ENCODE data around the gene TPMT.

TPMT gene

GRCh38 chr6:18117136-18117535 is 37.7 kb downstream of the TPMT start:
- DNase-seq (ENCODE audit: low read depth in 2 of 3, low spot score in 1 of 3): no peak

DNA sequence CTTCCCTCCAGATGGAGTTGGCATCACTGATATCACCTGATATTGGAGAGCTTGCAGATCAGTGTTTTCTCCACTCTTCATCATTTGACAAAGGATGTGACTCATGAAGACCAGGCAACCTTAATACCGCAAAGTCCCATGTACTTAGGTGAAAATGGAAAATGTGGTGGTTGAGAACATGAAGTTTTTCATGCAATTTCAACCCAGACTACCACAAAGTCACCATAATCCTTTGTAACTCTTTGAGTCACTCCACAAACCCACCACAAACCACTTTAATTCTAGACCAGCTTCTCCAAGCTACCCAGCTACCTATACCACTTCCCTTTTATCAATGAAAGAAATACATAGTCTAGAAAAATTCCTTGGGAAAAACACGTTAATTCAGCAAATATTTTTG is 39.5 kb downstream of the TPMT start:
- DNase-seq (ENCODE audit: low read depth in 2 of 3, low spot score in 1 of 3): peak in 1 of 3 donors; percentile 46

GRCh38 chr6:18110162-18110561 is 44.7 kb downstream of the TPMT start:
- no peak for DNase-seq (ENCODE audit: low read depth in 2 of 3, low spot score in 1 of 3)

- no peak for DNase-seq (ENCODE audit: low read depth in 2 of 3, low spot score in 1 of 3)
These were observed 47.8 kb downstream of the TPMT start for GRCh38 chr6:18107061-18107460.

DNA sequence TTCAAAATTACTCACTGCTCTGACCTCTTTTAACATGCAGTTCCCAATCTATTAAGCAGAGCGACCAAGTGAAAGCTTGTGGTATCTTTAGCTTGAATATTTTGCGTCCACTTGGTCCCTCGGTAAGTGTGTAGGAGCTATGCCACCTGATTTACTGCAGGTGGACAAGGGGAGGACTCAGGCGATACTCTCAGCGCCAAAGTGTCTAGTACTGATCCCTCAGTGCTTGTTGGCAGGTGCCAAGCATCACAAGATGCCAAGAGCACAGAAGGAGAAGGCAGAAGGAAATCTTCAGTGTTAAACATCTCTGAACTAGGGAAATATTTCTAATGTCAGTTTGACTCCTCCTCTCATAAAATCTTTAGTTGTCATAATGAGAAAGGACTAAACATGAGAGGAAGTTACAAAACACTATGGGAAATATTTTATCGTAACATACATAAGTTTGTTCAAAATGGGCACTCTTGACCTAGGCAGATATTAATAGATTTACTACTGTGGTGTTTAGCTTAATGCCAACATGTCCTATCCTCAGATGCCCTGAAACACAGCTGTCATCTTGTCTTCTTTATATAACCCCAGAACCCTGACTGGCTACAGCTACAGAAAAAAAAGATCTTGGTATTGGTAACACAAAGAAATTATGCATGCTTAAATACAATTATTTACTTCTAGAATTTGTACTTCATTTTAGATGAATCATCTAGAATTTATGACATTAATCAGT is 51.9 kb downstream of the TPMT start:
- DNase-seq (ENCODE audit: low read depth in 2 of 3, low spot score in 1 of 3): no peak

DNA sequence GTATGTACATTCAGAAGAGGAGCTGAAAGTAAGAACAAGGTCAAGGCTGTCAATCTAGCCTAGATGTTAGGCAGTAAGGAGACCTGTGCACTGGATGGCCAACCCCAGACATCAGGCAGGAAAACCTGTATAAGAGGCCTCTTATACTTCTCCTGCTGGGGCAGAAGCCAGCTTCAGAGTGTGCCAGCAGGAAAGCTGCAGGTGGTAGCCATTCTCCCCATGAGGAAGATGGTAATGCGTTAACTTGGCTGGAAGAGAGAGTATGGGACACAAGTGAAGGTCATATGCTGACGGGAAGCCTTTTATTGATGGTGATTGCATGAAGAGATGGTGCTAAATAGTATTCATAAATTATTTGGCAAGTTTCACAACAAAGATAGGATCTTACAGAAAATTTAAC is 53.0 kb downstream of the TPMT start:
- DNase-seq (ENCODE audit: low read depth in 2 of 3, low spot score in 1 of 3): no peak

GRCh38 chr6:18101271-18101670 is 53.6 kb downstream of the TPMT start:
- no peak for DNase-seq (ENCODE audit: low read depth in 2 of 3, low spot score in 1 of 3)

- no peak for DNase-seq (ENCODE audit: low read depth in 2 of 3, low spot score in 1 of 3)
These were observed 54.6 kb downstream of the TPMT start for GRCh38 chr6:18100296-18100695.

DNA sequence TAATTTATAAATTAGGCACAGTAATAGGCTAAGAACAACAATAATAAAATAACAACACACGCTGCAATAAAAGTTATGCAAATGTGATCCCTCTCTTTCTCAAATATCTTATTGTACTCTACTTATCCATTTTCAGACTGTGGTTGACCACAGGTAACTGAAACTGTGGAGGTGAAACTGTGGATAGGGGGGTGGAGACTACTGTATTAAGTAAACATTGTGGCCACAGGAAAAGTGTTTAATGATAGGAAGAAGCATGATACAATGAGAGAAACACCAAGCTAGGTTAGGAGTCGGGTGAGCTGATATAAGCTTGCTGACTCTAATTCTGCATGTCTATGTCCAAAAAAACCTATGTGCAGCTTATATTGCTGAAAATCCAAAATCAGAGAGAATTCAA is 55.4 kb downstream of the TPMT start:
- no peak for DNase-seq (ENCODE audit: low read depth in 2 of 3, low spot score in 1 of 3)

DNA sequence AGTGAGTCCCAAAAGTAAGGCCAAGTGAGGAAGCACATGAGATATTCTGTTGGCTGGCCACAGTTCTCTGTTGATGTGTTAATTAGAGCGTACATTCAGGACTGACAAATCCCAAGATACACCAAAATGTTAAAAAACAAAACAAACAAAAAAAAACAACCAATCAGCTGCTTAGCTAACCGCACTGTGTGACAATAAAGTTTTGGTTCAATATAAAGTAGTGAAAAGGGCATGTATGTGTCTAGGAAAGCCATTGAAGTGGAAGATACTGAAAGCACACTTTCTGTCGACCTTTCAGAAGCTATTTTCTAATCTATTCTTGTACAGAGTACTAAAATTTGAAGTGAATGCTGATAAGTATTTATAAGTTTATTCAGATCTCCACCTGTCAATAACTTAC is 58.5 kb downstream of the TPMT start:
- no peak for DNase-seq (ENCODE audit: low read depth in 2 of 3, low spot score in 1 of 3)

GRCh38 chr6:18091382-18091781 is 63.5 kb downstream of the TPMT start:
- no peak for DNase-seq (ENCODE audit: low read depth in 2 of 3, low spot score in 1 of 3)

DNA sequence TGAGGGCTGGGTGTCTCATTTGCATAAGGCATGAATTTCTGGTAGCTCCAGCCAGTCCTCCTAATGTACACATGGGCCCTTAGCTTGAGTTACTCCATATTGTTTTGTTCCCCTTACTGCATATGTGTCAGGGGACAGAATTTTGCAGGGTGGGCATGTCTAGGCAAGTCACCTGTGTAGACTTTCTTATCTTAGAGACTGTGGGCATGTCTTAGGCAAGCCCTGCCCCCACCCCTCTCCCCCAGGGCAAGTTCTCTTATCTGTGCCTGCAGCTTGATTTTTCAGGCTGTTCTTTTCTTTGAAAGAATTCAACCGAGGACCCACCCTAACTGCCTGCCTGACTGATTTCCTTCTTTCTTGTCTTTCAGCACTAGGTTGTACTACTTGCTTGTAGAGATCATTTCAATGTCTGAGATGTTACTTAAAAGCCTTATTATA is 64.5 kb downstream of the TPMT start:
- no peak for DNase-seq (ENCODE audit: low read depth in 2 of 3, low spot score in 1 of 3)

GRCh38 chr6:18088419-18089296 is 66.2 kb downstream of the TPMT start:
- no peak for DNase-seq (ENCODE audit: low read depth in 2 of 3, low spot score in 1 of 3)

- DNase-seq (ENCODE audit: low read depth in 2 of 3, low spot score in 1 of 3): no peak
These were observed 67.3 kb downstream of the TPMT start for GRCh38 chr6:18087396-18088165.

DNA sequence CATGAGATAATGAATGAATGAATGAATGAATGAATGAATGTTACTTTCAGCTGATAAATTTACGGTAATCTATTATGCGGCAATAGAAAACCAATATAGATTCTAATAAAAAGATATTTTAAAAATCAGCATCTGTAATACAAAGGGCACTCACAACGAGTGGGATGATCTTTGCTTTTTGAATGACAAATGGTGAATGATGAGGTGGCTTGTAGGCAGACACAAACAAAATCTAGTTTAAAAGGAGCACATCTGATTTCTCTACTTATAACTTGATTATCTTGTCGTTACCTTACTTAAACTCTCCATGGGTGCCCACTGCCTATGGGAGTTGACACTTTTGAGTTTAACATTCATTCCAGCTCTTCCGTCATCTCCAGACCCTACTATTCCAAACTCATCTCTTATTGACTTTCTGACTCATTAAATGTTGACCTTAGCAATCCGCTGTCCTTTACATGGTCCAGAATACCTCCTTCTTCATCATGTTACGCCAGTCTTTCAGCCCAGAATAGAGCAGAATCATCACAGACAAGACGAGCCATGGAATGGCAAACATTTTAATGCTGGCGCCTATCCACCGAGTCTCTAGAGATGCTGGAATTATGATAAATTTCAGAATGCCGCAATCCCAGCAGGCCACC is 73.7 kb downstream of the TPMT start:
- DNase-seq (ENCODE audit: low read depth in 2 of 3, low spot score in 1 of 3): no peak

DNA sequence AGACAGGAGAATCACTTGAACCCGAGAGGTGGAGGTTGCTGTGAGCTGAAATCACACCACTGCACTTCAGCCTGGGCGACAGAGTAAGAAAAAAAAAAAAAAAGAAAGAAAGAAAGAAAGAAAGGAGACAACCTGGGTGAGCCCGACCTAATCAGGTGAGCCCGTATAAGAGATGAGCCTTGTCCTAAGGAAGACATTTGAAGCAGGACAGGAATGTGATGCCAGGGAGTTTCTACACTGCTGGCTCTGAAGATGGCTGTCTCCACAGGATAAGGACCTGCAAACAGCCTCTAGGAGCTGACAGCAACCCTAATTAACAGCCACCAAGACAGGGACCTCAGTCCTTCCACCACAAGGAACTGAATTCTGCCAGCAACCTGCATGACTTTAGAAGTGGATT is 74.3 kb downstream of the TPMT start:
- no peak for DNase-seq (ENCODE audit: low read depth in 2 of 3, low spot score in 1 of 3)

- DNase-seq (ENCODE audit: low read depth in 2 of 3, low spot score in 1 of 3): no peak
These were observed 76.0 kb downstream of the TPMT start for GRCh38 chr6:18078866-18079265.
